Fibroblast of gingiva (primary cell): ENCODE measurements around the gene PRKACA.
"Not testable (repeated sequence)": the region's sequence is repeated elsewhere in the genome, so short reads cannot be mapped to it uniquely, and the experiment has no call there.

ENCODE experiments used
- DNase-seq: peaks from one replicate; pipeline ENCODE4 v3.0.0-alpha.2; 2011; ENCODE audit warnings: low read depth

Gene PRKACA

GRCh38 chr19:14048443-14049153, 69.0 kb downstream of the PRKACA start:
- DNase-seq = no peak

- not testable (repeated sequence) for DNase-seq
These were observed 69.7 kb downstream of the PRKACA start for GRCh38 chr19:14047866-14048265.

GRCh38 chr19:14042659-14043608, 74.6 kb downstream of the PRKACA start:
- DNase-seq = peak; percentile 75
